ENCODE measurements around the gene ZNF639.

GRCh38 chr3:179324270-179324754 is 1.5 kb downstream of the ZNF639 start:
- TF ChIP-seq HMGA1 (CRISPR knock-in tag; conservative IDR thresholded peaks at IDR 0.05) = no peak
- no peak for TF ChIP-seq CTCF (CRISPR knock-in tag; IDR thresholded peaks at IDR 0.05)
- no peak for TF ChIP-seq ZNF280D (CRISPR knock-in tag; IDR thresholded peaks at IDR 0.05)
- no peak for TF ChIP-seq E2F1 (CRISPR knock-in tag; IDR thresholded peaks at IDR 0.05)
- no peak for TF ChIP-seq MAX (IDR thresholded peaks at IDR 0.05)
- TF ChIP-seq FOSL2 (CRISPR knock-in tag; IDR thresholded peaks at IDR 0.05) = no peak
